HFFc6 (cell line): ENCODE measurements around the gene LAMA5. TPM values are rescaled to one million over a fixed set of nuclear protein-coding genes. Genes with fewer than 3 reads are reported as not detected.

Source experiments
- DNase-seq: peaks from one replicate; pipeline ENCODE4 v3.0.0-alpha.2; 2018
- H3K27ac Mint-ChIP-seq: 2 replicates; pipeline ENCODE4 v1.8.0; 2020; ENCODE audit warnings: mild to moderate bottlenecking, mixed read lengths
- H3K27me3 Mint-ChIP-seq: 2 replicates; pipeline ENCODE4 v1.8.0; 2021; ENCODE audit warnings: mild to moderate bottlenecking, moderate library complexity, mixed read lengths; ENCODE audit not compliant: insufficient read depth
- H3K36me3 Mint-ChIP-seq: 2 replicates; pipeline ENCODE4 v1.8.0; 2021; ENCODE audit warnings: low read depth, mixed read lengths
- H3K4me1 Mint-ChIP-seq: 2 replicates; pipeline ENCODE4 v1.8.0; 2020; ENCODE audit warnings: low read depth, mixed read lengths
- H3K4me3 Mint-ChIP-seq: 2 replicates; pipeline ENCODE4 v1.8.0; 2020; ENCODE audit warnings: mild to moderate bottlenecking, moderate library complexity, mixed read lengths
- H3K9me3 Mint-ChIP-seq: 2 replicates; pipeline ENCODE4 v1.8.0; 2020; ENCODE audit warnings: mild to moderate bottlenecking, mixed read lengths
- CTCF ChIP-seq: fragments of 200-600 bp; sonication (generic); IDR thresholded peaks from 2 replicates; pipeline ENCODE4 v1.5.0; 2021; ENCODE audit warnings: antibody characterized with exemption, mild to moderate bottlenecking
- total RNA-seq, 6 experiments: library from RNA; stranded (reverse); fragmentation: NEBNext Ultra II Directional; extraction: Animal tissue kit (Norgen Biotek cat#: 25700); gene quantifications; 2 replicates in 1 of 6; 3 replicates in 5 of 6; pipeline ENCODE4 v1.2.3, GENCODE V29; 2021

The LAMA5 gene
- total RNA-seq, 6 experiments from 2014 or later = 1.2 to 2.4 (median 1.5) TPM

GRCh38 chr20:62368392-62368975, 1.4 kb upstream of the LAMA5 start:
- no peak for TF ChIP-seq CTCF
- H3K27ac Mint-ChIP-seq = no peak overlapping the region
- H3K4me3 Mint-ChIP-seq = no peak overlapping the region
- peaks cover 17% of the 10 kb centered on the region for H3K4me1 Mint-ChIP-seq
- H3K36me3 Mint-ChIP-seq = no peaks in the 10 kb centered on the region
- H3K9me3 Mint-ChIP-seq = peaks cover 3% of the 10 kb centered on the region; the same call in 1 of the 2 replicates
- DNase-seq = no peak
- peaks cover 5% of the 10 kb centered on the region for H3K27me3 Mint-ChIP-seq

- Mint-ChIP-seq H3K27me3 (peaks cover 3% of the 10 kb centered on the region), H3K36me3 (no peaks in the 10 kb centered on the region), H3K4me3 (no peak overlapping the region), H3K4me1 (peaks cover 17% of the 10 kb centered on the region), H3K27ac (no peak overlapping the region), H3K9me3 (no peaks in the 10 kb centered on the region)
- DNase-seq = no peak
- TF ChIP-seq CTCF = no peak
Observed at GRCh38 chr20:62367633-62368391, 700 bp upstream of the LAMA5 start.

GRCh38 chr20:62366370-62367135, 559 bp downstream of the LAMA5 start:
- Mint-ChIP-seq H3K4me1 (peaks cover 17% of the 10 kb centered on the region), H3K9me3 (no peaks in the 10 kb centered on the region), H3K27me3 (peaks cover 5% of the 10 kb centered on the region), H3K27ac (no peak overlapping the region), H3K36me3 (no peaks in the 10 kb centered on the region), H3K4me3 (no peak overlapping the region)
- TF ChIP-seq CTCF = no peak
- no peak for DNase-seq

GRCh38 chr20:62365814-62366369, 1.2 kb downstream of the LAMA5 start:
- H3K4me1 Mint-ChIP-seq = peaks cover 17% of the 10 kb centered on the region
- no peaks in the 10 kb centered on the region for H3K36me3 Mint-ChIP-seq
- no peak overlapping the region for H3K27ac Mint-ChIP-seq
- DNase-seq = no peak
- no peak overlapping the region for H3K4me3 Mint-ChIP-seq
- H3K9me3 Mint-ChIP-seq = no peaks in the 10 kb centered on the region
- TF ChIP-seq CTCF = no peak
- peaks cover 5% of the 10 kb centered on the region for H3K27me3 Mint-ChIP-seq

GRCh38 chr20:62364911-62365736, 2.0 kb downstream of the LAMA5 start:
- Mint-ChIP-seq H3K9me3 (no peaks in the 10 kb centered on the region), H3K36me3 (no peaks in the 10 kb centered on the region), H3K4me1 (peaks cover 11% of the 10 kb centered on the region), H3K27ac (no peak overlapping the region), H3K27me3 (peaks cover 5% of the 10 kb centered on the region), H3K4me3 (no peak overlapping the region)
- no peak for TF ChIP-seq CTCF
- DNase-seq = no peak
